GM21515 (cell line): ENCODE measurements around the gene MYOM3.

Experiments used
- ATAC-seq: cut with Tn5 transposase; IDR thresholded peaks from one replicate; pipeline ENCODE4 v1.9.1; 2021; ENCODE audit not compliant: unreplicated experiment

Gene MYOM3

GRCh38 chr1:24139222-24139489 is 27.2 kb upstream of the MYOM3 start:
- no peak for ATAC-seq

DNA sequence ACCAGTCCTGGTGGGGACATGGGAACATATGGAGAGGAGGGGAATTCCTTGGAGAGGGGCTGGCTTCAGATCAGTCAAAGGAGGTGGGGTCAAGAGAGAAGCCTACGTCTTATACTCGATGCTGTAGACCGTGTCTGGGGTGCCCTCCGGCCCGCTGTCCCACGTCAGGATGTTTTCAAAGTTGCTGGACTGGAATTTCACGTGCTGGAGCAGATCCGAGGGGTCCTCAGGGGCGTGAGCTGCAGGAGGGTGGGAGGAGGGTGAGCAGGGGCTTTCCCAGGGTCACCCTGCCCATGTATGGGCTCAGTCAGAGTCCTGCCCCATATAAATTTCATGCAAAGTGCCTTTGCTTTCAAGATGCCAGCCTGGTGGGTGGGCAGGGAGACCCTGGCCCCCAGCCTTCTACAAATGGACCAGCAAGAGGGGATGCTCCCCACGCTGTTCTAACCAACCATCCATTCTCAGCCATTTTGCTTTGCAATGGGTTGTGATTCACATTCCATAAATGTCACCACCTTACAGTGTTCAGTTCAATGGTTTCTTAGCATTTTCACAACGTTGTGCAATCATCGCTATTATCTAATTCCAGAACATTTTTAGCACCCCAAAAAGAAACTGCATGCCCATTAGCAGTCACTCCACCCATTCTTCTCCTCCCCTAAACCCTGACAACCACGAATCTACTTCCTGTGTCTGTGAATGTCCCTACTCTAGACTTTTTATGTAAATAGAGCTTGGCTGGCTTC is 26.7 kb upstream of the MYOM3 start:
- ATAC-seq, result no peak

GRCh38 chr1:24136956-24137539 is 25.1 kb upstream of the MYOM3 start:
- ATAC-seq, result no peak

- no peak for ATAC-seq
Observed at GRCh38 chr1:24134376-24134775, 22.4 kb upstream of the MYOM3 start.

DNA sequence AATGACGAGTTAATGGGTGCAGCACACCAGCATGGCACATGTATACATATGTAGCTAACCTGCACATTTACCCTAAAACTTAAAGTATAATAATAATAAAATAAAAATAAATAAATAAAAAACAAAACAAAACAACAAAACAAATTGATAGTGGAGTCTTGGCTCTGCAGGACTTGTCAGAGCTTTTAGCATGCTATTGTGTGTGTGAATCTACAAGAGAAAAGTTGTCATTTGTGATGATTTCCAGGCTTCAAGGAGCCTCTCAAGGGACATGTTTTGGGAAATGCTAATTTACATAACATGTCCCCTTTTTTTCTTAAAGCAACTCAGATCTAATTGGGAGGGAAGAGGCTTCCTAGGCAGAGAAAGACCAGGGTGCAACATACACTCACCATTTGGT is 21.9 kb upstream of the MYOM3 start:
- no peak for ATAC-seq

DNA sequence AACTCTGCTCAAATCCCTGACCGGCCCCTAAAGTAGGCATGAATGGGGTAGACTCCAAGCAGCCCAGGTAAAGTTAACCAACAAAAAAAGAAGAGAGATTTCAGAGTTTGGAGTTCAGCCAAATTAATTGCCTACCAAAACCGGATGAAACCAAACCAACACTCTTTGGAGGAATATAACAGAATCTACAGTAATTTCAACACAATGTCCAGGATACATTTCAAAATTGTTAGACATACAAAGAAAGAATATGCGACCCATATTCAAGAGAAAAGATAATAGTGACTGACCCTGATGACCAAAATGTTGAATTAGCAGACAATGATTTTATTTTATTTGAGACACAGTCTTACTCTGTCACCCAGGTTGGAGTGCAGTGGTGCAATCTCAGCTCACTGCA is 18.4 kb upstream of the MYOM3 start:
- no peak for ATAC-seq

DNA sequence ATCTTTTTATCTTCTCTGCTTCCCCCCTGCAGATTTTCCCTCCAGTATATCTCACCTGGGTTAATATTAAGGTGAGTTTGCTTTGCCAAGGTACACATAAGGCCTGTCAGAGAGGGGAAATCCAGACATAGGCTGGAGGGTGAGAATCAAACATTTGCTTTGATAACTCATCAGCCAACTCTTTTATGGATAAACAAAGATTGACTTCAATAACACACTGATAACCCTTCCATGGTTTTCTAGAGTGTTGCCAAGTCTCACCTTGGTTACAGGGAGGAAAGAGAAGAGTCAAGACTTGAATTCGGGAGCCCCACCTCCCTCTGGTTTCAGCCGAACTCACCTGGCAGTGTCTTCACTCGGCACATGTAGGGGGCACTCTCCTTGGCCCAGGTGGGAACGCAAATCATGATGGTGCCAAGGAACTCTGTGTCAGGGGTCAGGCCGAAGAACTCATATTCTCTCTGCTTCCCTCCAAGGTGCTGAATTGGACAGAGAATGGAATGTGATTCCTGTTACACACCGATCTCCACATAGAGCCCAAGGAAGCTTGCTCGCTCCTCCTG is 15.9 kb upstream of the MYOM3 start:
- ATAC-seq, result no peak

DNA sequence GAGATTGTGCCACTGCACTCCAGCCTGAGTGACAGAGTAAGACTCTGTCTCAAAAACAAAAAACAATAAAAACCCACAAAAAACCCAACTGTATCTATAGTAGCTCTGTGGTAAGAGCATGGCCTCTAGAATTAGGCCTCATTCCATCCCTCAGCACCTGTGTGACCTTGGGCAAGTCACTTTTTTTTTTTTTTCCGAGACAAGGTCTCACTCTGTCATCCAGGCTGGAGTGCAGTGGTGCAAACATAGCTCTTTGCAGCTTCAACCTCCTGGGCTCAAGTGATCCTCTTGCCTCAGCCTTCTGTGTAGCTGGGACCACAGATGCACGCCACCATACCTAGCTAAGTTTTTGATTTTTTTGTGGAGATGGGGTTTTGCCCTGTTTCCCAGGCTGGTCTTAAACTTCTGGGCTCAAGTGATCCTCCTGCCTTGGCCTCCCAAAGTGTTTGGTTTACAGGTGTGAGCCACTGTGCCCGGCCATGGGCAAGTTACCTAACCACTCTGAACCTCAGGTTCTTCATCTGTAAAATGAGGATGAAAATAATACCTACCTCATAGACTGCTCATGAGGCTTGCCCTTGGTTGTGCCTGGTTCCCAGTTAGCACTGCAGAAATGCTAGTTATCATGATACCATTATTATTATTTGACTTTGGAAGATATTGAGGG is 15.3 kb upstream of the MYOM3 start:
- no peak for ATAC-seq

- ATAC-seq, result no peak
Observed at GRCh38 chr1:24126672-24127023, 14.7 kb upstream of the MYOM3 start.

- ATAC-seq, result no peak
Observed at GRCh38 chr1:24126018-24126671, 14.2 kb upstream of the MYOM3 start.

DNA sequence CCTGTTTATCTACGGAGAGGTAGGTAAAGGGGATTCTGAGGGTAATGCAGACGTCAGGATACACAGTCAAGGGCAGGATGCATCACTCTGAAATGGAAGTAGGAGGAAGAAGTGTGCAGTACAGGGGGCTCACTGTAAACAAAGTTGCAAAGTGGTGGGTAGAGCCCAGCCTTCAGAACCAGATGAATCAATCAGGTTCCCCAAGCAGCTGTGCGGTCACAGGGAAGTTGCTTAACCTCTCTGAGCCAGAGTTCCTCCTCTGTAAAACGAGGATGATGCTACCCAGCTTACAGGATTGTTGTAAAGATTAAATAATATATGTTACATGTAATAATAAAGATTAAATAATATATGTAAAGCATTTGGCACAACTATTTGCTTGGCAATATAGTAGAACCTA is 13.5 kb upstream of the MYOM3 start:
- no peak for ATAC-seq

GRCh38 chr1:24124980-24125379 is 13.0 kb upstream of the MYOM3 start:
- no peak for ATAC-seq

- ATAC-seq, result no peak
Observed at GRCh38 chr1:24123611-24124010, 11.7 kb upstream of the MYOM3 start.

DNA sequence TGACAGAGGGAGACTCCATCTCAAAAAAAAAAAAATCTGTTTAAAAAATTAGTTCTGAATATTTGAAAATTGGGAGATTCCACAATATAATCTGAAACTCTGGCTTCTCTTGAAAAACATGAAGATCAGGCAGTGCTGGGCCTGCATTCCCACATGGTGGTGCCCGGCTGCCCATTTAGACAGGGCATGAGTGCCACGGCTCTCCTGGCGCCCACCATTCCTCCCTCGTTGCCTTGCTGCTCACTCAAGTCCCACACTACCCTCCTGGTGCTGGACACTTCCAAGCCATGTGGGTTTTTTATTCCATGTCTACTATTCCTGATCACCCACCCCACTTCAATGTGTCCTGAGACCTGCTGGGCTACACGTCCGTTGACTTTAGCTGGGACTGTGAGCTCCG is 10.8 kb upstream of the MYOM3 start:
- no peak for ATAC-seq

- ATAC-seq, result no peak
Observed at GRCh38 chr1:24121406-24121805, 9.5 kb upstream of the MYOM3 start.

DNA sequence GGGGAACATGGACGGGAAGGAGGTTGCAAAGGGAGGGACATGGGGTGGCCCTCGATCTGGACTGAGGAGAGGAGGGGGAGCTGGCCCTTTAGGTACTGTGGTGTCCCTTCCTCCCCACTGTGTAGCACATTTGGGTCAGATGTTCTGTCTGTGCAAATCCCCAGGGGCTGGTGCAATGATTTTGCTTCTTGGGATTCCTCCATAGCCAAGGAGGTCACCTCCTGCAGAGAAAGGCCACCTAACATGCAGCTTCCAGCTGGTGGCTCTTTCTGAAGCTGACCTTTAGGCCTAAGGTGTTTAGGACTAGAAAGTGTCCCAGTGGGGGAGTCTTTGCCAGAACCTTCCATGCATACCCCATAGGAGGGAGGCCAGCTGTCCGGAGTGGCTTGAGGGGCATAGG is 9.0 kb upstream of the MYOM3 start:
- no peak for ATAC-seq

DNA sequence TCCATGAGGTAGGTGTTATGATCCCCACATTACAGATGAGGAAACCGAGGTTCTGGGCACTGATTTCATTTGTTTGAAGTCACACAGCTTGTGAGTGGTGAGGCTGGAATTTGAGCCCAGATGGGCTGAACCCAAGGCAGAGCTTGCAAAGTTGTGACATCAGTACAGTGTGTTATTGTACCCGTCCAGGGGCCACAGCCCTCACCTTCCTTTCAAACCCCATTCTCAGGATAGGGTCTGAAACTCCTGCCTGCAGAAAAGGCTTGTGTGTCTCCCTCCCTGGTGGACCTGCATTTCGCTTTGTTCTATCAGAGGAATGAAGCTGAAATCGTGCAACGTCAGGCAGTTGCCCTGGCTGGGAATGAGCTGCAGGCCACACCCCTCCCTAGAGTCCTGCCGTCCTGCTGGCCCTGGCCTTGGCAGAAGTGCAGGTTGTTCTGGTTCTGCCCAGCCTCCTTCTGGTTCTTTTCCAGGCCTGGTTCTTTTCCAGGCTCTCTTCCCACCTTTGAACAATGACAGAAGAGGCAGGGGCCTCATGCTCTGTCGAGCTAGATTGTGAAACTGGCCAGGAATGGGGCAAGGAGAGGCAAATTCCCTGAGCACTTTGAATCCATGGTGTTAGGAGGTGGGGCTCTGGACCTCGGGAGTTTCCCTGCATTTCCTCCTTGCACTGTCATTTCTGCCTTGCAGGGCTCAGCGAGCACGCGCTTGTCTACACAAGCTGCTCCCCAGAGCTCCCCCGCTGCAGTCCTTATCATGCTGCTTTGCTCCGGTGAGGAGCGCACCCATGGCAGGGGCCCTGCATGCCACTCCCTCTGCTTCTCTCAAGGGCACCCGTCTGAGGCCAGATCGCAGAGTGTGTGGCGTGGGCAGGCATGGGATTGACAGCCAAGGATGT is 8.2 kb upstream of the MYOM3 start:
- ATAC-seq, result no peak

- no peak for ATAC-seq
Observed at GRCh38 chr1:24119489-24119858, 7.5 kb upstream of the MYOM3 start.

DNA sequence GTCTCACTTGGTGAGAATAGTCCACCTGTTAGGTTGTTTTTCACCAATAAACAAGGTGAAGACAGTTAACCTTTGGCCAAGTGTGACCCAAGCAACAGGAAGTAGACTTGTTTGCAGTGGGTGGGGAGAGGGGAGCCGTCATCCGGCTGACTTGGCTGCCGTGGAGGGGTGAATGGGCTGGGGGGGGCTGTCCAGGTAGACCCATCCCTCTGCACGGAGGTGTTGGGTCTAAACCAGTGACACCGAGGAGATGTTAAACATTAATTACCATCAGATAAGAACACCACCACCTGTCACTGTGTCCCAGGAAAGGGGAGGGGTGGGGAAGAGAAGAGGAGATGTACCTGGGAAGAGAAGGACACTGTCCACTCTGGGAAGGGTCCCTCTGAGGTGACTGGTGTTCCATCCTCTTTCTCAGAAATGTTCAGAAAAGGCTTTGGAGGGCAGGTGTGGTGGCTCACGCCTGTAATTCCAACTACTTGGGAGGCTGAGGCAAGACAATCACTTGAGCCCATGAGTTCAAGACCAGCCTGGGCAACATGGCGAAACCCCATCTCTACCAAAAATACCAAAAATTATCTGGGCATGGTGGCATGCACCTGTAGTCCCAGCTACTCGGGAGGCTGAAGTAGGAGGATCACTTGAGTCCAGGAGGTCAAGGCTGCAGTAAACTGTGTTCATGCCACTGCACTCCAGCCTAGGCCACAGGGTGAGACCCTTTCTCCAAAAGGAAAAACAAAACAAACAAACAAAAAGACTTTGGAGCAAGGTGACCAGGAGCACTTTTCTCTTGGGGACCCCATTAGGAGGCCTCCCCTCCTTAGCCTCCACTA is 6.7 kb upstream of the MYOM3 start:
- ATAC-seq, result no peak

- ATAC-seq, result no peak
Observed at GRCh38 chr1:24117722-24118409, 5.9 kb upstream of the MYOM3 start.
